ENCODE results near the gene SLX4IP.

DNA sequence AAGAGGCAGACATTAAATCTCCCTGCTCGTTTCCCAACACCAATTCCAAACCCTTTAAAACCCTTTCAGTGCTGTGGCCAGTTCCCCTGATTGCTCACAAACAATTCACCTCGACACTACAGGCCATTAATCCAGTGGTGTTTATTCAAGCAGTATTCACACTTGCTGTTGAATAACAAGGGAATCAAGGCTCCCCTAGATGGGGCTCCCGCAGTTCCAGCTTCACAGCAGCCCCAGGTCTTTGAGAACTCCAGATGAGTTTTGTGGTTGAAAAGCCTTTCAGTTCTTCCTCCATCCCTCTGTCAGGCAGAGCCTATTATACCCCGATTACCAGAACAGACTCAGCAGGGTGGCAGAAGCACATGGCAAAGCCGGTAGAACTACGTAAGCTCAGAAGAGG lies 202.5 kb downstream of the SLX4IP start:
- TF ChIP-seq, protein P1, sequence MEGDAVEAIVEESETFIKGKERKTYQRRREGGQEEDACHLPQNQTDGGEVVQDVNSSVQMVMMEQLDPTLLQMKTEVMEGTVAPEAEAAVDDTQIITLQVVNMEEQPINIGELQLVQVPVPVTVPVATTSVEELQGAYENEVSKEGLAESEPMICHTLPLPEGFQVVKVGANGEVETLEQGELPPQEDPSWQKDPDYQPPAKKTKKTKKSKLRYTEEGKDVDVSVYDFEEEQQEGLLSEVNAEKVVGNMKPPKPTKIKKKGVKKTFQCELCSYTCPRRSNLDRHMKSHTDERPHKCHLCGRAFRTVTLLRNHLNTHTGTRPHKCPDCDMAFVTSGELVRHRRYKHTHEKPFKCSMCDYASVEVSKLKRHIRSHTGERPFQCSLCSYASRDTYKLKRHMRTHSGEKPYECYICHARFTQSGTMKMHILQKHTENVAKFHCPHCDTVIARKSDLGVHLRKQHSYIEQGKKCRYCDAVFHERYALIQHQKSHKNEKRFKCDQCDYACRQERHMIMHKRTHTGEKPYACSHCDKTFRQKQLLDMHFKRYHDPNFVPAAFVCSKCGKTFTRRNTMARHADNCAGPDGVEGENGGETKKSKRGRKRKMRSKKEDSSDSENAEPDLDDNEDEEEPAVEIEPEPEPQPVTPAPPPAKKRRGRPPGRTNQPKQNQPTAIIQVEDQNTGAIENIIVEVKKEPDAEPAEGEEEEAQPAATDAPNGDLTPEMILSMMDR (IDR thresholded peaks at IDR 0.05; ENCODE audit: extremely low read depth in 1 of 2, insufficient read depth in 1 of 2, low read depth in 1 of 2, low read length in 2 of 2) = no peak
- TF ChIP-seq POLR2AphosphoS5 (IDR thresholded peaks at IDR 0.05; ENCODE audit: insufficient read depth, low read depth, low read length) = no peak
- TF ChIP-seq POLR2A (IDR thresholded peaks at IDR 0.05; ENCODE audit: low read depth, low read length) = no peak
- no peak for TF ChIP-seq EZH2 (IDR thresholded peaks at IDR 0.05; ENCODE audit: borderline replicate concordance, low read depth, low read length, severe bottlenecking)
- no peak for TF ChIP-seq FOS (IDR thresholded peaks at IDR 0.05; ENCODE audit: borderline replicate concordance, insufficient read depth, low read length)
